ENCODE measurements around the gene ALPK3.

Gene ALPK3

DNA sequence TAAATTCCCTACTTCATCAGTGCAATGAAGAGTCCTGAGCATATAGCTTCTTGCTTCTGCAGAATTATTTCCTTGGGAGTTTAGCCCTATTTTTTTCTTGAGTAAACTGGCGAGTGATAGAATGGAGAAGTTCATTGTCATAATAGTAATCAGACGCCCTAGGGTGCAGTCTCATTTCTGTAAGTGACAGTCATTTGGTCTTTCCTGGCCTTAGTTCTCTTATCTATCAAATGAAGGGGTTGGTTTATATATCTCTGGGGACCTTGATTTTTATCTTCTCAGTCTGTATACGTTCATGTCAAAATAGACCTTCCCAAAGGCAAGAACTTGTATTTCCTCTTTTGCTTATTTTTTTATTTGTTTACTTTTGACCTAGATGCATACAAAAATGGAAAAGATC is 9.9 kb upstream of the ALPK3 start:
- TF ChIP-seq JUND (IDR thresholded peaks at IDR 0.05; ENCODE audit: low read depth): no peak
- DNase-seq (ENCODE audit: low read depth in 1 of 2, low spot score in 1 of 2): no peak
- in situ Hi-C loops (cut with HindIII; ENCODE audit: low pct_unique_long_range_greater_than_20kb, low sequenced_read_pairs): no loop called here

DNA sequence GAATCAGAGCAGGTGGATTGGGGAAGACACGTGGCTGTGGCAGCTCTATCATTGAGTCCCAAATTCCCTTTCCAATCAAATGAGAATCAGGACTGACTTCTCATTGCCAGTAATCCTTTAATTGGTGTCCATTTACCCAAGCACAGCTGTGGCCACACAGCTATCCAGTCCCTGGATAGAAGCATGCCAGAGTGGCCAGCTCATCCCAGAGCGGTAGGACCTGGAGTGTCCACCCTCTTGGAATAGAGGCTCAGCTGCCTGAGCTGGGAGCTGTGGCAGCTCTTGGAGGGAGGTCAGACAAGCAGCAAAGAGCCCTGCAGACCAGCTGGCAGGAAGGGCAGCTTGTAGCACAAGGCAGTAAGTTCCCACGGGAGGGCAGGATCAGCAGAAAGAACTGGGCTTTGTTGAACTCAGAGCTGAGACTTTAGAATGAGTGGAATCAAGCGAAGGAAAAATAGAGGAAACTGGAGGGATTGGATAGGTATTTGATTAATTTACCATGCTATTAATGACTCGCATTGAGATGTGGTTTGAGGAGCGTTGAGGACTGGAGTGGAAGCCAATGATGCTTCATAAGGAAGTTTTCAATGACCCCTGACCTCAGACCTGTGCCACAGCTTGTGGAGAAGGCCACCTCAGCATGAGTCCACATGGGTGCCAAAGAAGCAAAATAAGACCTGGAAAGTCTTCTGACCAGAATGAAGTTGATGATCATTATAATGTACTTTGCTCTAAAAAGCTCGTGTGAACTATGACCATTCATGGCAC is 6.9 kb upstream of the ALPK3 start:
- TF ChIP-seq JUND (IDR thresholded peaks at IDR 0.05; ENCODE audit: low read depth): no peak
- DNase-seq (ENCODE audit: low read depth in 1 of 2, low spot score in 1 of 2): no peak
- in situ Hi-C loops (cut with HindIII; ENCODE audit: low pct_unique_long_range_greater_than_20kb, low sequenced_read_pairs): no loop called here

DNA sequence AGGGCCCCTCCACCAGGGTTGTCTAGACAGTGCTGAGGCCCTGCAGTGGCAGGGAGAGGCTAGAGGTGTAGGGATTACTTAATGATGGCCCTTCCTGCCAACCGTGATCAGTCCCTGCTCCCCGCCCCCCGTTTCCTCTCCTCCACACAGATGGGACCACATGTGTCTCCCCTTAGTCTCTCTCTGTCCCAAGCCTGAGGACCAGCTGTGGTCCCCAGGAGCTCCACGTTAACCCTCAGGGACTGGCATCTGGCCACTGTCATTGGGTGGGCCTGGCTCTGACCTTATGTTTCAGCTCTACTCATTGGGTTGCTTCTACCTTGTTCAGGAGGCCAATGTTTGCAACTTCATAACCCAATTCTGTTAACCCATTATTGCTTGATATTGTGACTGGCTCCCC is 6.0 kb upstream of the ALPK3 start:
- in situ Hi-C loops (cut with HindIII; ENCODE audit: low pct_unique_long_range_greater_than_20kb, low sequenced_read_pairs): no loop called here
- TF ChIP-seq JUND (IDR thresholded peaks at IDR 0.05; ENCODE audit: low read depth): no peak
- no peak for DNase-seq (ENCODE audit: low read depth in 1 of 2, low spot score in 1 of 2)

DNA sequence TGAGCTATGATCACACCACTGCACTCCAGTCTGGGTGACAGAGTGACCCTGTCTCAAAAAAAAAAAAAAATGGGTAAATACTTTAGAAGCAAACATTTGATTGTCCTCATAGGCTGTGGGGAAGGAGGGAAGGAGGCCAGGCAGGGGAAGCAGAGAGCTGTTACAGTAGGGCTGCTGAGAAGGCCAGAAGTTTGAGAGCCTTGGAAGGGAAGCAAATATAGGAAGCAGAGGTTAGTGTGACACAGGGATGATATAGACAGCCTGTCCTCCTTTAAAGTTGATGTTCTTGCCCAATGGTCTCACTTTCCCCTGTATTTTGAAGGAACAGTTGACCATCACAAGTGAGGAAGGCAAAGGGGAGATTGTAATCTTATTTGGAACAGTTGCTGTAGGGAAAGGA is 5.3 kb upstream of the ALPK3 start:
- in situ Hi-C loops (cut with HindIII; ENCODE audit: low pct_unique_long_range_greater_than_20kb, low sequenced_read_pairs): no loop called here
- no peak for DNase-seq (ENCODE audit: low read depth in 1 of 2, low spot score in 1 of 2)
- no peak for TF ChIP-seq JUND (IDR thresholded peaks at IDR 0.05; ENCODE audit: low read depth)

DNA sequence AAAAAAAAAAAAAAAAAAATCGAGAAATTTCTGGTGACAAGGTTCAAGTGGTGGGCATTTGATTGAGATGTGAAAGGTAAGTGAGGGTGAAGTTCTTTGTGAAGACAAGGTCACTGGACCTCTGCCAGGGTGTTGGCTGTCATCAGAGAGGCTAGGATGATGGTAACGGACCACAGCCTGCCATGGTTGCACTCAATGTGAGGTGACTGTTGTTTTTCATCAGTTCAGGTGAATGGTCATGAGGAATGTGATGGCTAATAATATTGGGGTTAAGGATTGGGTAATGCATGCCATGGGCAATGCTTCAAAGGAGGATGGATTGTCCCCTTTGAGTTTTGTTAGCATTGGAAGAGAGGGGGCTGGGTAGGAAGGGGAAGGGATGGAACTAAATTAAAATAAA is 4.3 kb upstream of the ALPK3 start:
- no peak for TF ChIP-seq JUND (IDR thresholded peaks at IDR 0.05; ENCODE audit: low read depth)
- in situ Hi-C loops (cut with HindIII; ENCODE audit: low pct_unique_long_range_greater_than_20kb, low sequenced_read_pairs): no loop called here
- no peak for DNase-seq (ENCODE audit: low read depth in 1 of 2, low spot score in 1 of 2)

DNA sequence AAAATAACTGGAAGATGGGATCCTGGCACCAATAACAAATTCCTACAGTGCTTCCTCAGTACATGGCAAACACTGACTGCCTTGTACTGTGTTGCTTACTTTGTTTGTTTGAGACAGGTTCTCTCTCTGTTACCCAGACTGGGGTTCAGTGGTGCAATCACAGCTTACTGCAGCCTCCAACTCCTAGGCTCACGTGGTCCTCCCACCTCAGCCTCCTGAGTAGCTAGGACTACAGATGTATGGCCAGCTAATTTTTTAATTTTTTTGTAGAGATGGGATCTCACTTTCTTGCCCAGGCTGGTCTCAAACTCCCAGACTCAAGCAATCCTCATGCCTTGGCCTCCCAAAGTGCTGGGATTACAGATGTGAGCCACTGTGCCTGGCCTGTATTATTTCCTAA is 3.7 kb upstream of the ALPK3 start:
- in situ Hi-C loops (cut with HindIII; ENCODE audit: low pct_unique_long_range_greater_than_20kb, low sequenced_read_pairs): no loop called here
- DNase-seq (ENCODE audit: low read depth in 1 of 2, low spot score in 1 of 2): no peak
- no peak for TF ChIP-seq JUND (IDR thresholded peaks at IDR 0.05; ENCODE audit: low read depth)

DNA sequence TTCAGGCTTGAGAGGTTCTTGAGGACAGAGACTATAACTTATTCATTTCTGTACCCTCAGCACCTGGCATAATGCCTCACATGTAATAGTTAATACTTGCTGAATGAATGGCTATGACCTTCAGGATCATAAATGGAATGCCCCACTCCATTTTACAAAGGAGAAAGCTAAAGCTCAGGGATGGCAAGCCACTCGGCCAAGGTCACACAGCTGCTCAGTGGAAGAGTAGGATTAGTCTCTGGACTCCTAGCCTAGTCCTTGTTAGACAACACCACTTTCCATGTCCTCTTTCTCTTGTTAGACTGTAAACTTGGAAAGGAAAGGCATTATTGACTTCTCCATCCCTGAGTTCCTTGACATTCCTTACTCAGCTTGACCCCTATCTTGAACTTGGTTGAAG is 3.2 kb upstream of the ALPK3 start:
- TF ChIP-seq JUND (IDR thresholded peaks at IDR 0.05; ENCODE audit: low read depth): no peak
- in situ Hi-C loops (cut with HindIII; ENCODE audit: low pct_unique_long_range_greater_than_20kb, low sequenced_read_pairs): no loop called here
- no peak for DNase-seq (ENCODE audit: low read depth in 1 of 2, low spot score in 1 of 2)

DNA sequence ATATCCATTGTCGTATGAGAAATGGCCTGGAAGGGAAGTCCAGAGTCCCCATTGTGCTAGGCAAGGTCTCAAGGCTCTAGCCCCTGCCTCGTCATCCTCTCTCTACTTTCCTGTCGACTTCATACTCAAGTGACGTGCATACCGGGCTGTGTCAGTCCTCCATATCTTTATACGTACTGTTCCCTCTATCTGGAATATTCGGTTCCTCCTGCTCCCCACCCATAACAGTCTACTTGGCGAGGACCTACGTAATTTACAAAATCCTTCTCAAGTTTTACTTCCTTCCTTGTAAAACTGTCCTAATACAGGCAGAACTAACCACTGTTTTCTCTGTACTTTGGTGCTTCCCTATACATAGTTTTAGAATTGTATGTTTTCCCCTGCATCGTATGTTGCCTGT is 2.2 kb upstream of the ALPK3 start:
- no peak for DNase-seq (ENCODE audit: low read depth in 1 of 2, low spot score in 1 of 2)
- in situ Hi-C loops (cut with HindIII; ENCODE audit: low pct_unique_long_range_greater_than_20kb, low sequenced_read_pairs): no loop called here
- no peak for TF ChIP-seq JUND (IDR thresholded peaks at IDR 0.05; ENCODE audit: low read depth)

DNA sequence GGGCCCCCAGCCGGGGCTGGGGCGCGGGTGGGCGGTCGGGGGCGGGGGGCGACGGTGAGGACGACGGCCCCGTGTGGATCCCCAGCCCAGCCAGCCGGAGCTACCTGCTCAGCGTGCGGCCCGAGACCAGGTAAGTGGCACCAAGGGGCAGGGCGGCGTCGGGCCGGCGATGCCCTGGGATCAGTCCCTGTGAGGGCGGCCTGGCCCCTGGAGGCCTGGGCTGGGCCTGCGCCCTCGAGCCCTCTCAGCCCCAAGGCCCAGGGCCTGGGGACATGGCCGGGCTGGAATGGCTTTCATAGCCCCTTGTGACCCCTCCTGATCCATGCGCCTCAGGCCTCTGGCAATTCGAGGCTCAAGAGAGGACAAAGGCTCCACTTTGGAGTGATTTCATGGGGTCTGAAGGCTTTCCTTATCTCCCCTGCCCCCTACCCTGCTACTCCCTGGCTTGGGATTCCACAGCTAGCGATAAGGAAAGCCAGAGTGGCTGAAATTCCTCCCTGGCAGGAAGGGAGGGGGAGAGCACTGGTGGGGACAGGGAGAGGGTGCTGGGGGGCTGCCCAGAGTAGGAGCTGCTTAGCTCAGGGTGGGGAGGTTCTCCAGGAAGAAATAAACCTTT is 418 bp downstream of the ALPK3 start:
- no peak for DNase-seq (ENCODE audit: low read depth in 1 of 2, low spot score in 1 of 2)
- in situ Hi-C loops (cut with HindIII; ENCODE audit: low pct_unique_long_range_greater_than_20kb, low sequenced_read_pairs): no loop called here
- no peak for TF ChIP-seq JUND (IDR thresholded peaks at IDR 0.05; ENCODE audit: low read depth)

DNA sequence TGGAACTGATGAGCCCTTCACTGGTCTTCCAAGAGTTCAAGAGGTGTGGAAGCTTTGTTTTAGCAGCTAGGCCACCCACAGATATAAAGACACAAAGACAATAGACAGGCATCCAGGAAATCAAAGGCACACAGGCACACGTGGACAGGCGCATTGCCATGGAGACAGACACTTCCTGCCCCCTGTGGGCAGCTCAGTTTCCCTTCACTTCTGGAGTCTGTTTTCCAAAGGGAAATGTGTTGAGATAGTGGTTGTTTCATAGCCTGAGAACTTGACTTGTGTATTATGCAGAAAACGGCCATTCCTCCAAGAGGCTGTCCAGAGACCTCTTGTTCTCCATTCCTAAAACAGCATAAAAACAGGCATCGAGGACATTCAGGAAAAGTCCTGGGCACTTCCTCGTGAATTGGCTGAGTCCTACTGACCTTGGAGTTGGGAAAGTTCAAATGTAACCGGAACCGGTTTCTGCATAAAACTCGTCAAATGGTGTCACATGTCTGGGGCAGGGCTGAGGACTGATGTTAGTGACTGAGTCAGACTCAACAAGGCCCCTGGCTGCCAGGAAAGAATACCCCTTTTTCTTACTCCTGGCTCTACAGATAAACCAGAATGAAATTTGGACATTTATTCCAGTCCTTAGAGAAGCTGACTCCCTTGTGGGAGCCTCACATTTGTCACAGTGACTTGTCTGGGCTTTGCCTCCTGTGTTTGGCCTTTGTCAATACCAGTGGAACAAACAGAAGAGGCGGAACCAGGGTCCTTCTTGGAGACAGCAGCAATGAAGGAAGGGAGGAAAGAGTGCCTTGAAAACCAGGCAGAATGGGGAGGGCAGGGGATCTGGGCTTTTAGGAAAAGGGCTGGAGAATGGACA is 1.3 kb downstream of the ALPK3 start:
- no peak for TF ChIP-seq JUND (IDR thresholded peaks at IDR 0.05; ENCODE audit: low read depth)
- in situ Hi-C loops (cut with HindIII; ENCODE audit: low pct_unique_long_range_greater_than_20kb, low sequenced_read_pairs): no loop called here
- DNase-seq (ENCODE audit: low read depth in 1 of 2, low spot score in 1 of 2): peak in 1 of 2 experiments; percentile 52

DNA sequence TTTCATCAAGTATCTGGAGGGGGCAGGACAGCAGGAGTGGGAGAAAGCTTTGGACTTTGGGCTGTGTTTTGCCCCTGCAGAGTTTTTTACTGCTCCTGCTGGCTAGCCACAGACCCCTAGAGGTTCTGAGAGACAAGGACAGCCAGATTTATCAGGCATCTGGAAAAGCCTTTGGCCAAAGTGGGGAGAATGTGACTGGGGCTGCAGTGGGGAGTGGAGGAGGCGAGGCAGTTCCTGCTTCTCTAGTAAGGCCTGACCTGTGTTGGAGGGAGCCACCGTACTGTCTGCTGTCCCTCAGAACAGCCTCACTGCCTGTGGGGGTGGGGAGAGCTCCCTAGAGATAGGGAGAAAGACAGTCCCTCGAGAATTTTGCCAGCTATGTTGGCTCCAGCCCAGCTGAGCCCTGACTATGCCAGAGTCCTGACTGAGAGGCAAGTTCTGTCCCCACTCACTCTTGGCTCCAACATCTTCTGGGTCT is 2.2 kb downstream of the ALPK3 start:
- TF ChIP-seq JUND (IDR thresholded peaks at IDR 0.05; ENCODE audit: low read depth): no peak
- in situ Hi-C loops (cut with HindIII; ENCODE audit: low pct_unique_long_range_greater_than_20kb, low sequenced_read_pairs): no loop called here
- DNase-seq (ENCODE audit: low read depth in 1 of 2, low spot score in 1 of 2): no peak

DNA sequence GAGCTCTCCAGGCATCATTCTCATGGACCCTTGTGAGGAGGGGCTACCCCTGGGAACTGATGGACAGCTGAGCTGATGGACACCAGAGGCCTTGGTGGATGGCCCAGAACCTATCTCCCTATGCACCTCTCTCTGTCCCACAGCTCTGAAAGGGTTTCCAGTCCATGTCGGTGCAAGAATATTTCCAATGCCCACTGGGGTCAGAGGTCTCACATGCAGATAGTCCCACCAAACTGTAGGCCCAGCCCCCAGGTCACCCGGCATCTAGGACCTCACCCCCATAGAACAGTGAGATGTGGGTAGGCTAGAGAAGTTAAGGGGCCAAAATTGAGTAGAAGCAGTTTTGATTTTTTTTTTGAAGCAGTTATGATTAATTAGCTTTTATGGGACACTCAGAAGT is 2.6 kb downstream of the ALPK3 start:
- DNase-seq (ENCODE audit: low read depth in 1 of 2, low spot score in 1 of 2): no peak
- in situ Hi-C loops (cut with HindIII; ENCODE audit: low pct_unique_long_range_greater_than_20kb, low sequenced_read_pairs): no loop called here
- TF ChIP-seq JUND (IDR thresholded peaks at IDR 0.05; ENCODE audit: low read depth): no peak

Measured in T47D (cell line).